DOHH2 (cell line): ENCODE data around the gene STIP1.

Experiments
- EZH2phosphoT487 ChIP-seq: fragments of 200-600 bp; sonication (generic); IDR thresholded peaks from 2 replicates; pipeline ENCODE4 v1.6.1; 2017; ENCODE audit warnings: borderline replicate concordance, mild to moderate bottlenecking, antibody characterized with exemption, low read length, moderate library complexity, mixed read lengths
- TF ChIP-seq, protein P1 (sequence below): fragments of 200-600 bp; sonication (generic); IDR thresholded peaks from one replicate; pipeline ENCODE4 v1.5.1; 2014; ENCODE audit warnings: antibody characterized with exemption, mild to moderate bottlenecking, low read depth, low read length; ENCODE audit not compliant: poor library complexity, severe bottlenecking

DNA sequence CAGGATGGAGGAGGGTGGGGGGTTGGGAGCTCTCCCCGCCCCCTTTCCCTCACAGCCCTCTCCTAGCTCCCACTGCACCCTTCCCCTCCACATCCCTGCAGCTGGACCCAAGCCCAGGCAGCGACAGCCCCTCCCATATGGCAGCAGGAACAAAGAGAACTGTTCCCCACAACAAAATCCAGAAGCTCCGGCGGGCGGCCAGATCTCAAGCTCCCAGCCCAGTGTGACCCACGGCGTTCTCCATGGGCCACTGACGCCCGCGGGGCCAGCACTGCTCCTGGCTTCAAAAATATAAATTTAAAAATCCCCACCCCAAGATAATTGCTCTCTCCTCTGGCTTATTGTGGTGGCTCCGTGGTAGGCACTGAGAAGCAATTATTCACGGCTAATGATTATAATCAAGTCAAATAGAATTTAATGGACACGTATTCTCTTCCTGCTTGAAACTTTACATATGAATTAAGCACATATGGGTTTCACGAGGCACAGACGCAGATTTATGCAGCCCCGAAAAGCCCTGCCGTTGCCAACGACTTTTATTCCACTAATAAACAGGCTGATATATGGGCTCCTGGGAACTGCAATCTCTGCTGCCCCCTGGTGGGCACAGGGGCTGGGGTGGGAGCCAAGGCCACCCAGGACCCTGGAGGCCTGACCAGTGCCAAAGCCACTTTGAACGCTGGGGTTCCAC, 37.6 kb upstream of the STIP1 start:
- TF ChIP-seq, protein P1, sequence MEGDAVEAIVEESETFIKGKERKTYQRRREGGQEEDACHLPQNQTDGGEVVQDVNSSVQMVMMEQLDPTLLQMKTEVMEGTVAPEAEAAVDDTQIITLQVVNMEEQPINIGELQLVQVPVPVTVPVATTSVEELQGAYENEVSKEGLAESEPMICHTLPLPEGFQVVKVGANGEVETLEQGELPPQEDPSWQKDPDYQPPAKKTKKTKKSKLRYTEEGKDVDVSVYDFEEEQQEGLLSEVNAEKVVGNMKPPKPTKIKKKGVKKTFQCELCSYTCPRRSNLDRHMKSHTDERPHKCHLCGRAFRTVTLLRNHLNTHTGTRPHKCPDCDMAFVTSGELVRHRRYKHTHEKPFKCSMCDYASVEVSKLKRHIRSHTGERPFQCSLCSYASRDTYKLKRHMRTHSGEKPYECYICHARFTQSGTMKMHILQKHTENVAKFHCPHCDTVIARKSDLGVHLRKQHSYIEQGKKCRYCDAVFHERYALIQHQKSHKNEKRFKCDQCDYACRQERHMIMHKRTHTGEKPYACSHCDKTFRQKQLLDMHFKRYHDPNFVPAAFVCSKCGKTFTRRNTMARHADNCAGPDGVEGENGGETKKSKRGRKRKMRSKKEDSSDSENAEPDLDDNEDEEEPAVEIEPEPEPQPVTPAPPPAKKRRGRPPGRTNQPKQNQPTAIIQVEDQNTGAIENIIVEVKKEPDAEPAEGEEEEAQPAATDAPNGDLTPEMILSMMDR = peak; percentile 93
- TF ChIP-seq EZH2phosphoT487 = no peak
